ENCODE data around the gene SALL3.
"Not testable (repeated sequence)": the region's sequence is repeated elsewhere in the genome, so short reads cannot be mapped to it uniquely, and the experiment has no call there.

- not testable (repeated sequence) for TF ChIP-seq CTCF (IDR thresholded peaks at IDR 0.05; ENCODE audit: insufficient read depth, low read length); REST (IDR thresholded peaks at IDR 0.05; ENCODE audit: insufficient replicate concordance, low read depth)
Measured at GRCh38 chr18:78942236-78942635, 37.4 kb upstream of the SALL3 start.

Measured in HL-60 (cell line).